Stimulated activated memory B cell treated with anti-CD40 and anti-IgM and Interleukin-4, amounts not matched to agents 10 μg/mL and 1 μg/mL and 100 μg/mL, for 72 hours (primary cell): Measurements from ENCODE around the gene MYO18B.

Source experiments
- ATAC-seq: fragments of 150-1000 bp; cut with Tn5 transposase; 2 replicates; pipeline ENCODE4 v1.10.0; 2021
- H3K27ac Mint-ChIP-seq: one replicate; pipeline ENCODE4 v1.8.0; 2022; ENCODE audit warnings: mild to moderate bottlenecking, mixed read lengths
- H3K27me3 Mint-ChIP-seq: one replicate; pipeline ENCODE4 v1.8.0; 2022; ENCODE audit warnings: mixed read lengths
- H3K36me3 Mint-ChIP-seq: one replicate; pipeline ENCODE4 v1.8.0; 2022; ENCODE audit warnings: mixed read lengths
- H3K4me1 Mint-ChIP-seq: one replicate; pipeline ENCODE4 v1.8.0; 2022; ENCODE audit warnings: mixed read lengths
- H3K4me3 Mint-ChIP-seq: one replicate; pipeline ENCODE4 v1.8.0; 2022; ENCODE audit warnings: mild to moderate bottlenecking, moderate library complexity, mixed read lengths
- H3K9me3 Mint-ChIP-seq: one replicate; pipeline ENCODE4 v1.8.0; 2022; ENCODE audit warnings: mixed read lengths

The MYO18B gene

DNA sequence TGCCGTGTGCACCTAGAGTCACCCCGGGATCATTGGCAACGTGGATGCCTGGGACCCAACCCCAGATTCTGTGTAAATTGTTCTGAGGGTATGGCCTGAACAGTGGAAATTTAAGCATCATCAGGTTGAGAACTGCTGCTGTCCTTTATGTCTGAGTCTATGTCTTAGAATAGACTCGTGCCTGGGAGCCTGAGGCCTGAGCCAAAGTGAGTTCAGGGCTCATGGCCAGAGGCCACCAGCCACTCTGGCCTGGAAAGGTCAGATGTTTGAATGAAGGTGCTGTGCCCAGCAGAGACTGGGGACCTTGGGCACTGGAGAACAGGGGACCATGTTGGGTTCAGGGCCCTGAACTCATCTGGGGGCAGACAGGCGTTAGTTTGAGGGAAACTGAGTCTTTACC is 91.1 kb downstream of the MYO18B start:
- peaks cover 2% of the 10 kb centered on the region for H3K9me3 Mint-ChIP-seq
- H3K27ac Mint-ChIP-seq, result no peak overlapping the region
- H3K36me3 Mint-ChIP-seq, result no peaks in the 10 kb centered on the region
- ATAC-seq, result no peak
- H3K4me3 Mint-ChIP-seq, result no peak overlapping the region
- H3K27me3 Mint-ChIP-seq, result peaks cover 33% of the 10 kb centered on the region
- H3K4me1 Mint-ChIP-seq, result no peaks in the 10 kb centered on the region

DNA sequence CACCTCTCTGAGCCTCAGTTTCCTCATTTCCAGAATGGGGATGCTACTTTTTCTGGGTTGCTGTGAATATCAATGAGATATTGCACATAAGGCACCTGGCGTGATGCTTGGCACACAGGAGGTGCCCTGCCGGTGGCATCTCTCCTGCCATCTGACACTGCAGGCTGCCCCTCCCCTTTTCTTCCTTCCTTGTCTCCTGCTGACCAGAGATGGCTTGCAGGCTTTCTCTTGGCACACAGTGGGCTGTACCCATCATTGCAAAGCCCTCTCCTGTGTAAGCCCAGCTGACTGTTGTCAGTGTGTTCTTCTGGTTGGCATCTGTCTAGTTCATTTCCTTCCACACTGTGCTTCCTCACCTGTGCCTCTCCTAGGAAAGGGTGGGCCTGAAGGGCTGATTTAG is 91.7 kb downstream of the MYO18B start:
- no peaks in the 10 kb centered on the region for H3K4me1 Mint-ChIP-seq
- no peak overlapping the region for H3K4me3 Mint-ChIP-seq
- peaks cover 33% of the 10 kb centered on the region for H3K27me3 Mint-ChIP-seq
- H3K27ac Mint-ChIP-seq, result no peak overlapping the region
- no peaks in the 10 kb centered on the region for H3K36me3 Mint-ChIP-seq
- H3K9me3 Mint-ChIP-seq, result peaks cover 2% of the 10 kb centered on the region
- ATAC-seq, result no peak

- H3K27me3 Mint-ChIP-seq, result peaks cover 33% of the 10 kb centered on the region
- peaks cover 2% of the 10 kb centered on the region for H3K9me3 Mint-ChIP-seq
- no peak overlapping the region for H3K27ac Mint-ChIP-seq
- no peaks in the 10 kb centered on the region for H3K36me3 Mint-ChIP-seq
- no peak overlapping the region for H3K4me3 Mint-ChIP-seq
- H3K4me1 Mint-ChIP-seq, result no peaks in the 10 kb centered on the region
- peak; percentile 34 for ATAC-seq
Measured at GRCh38 chr22:25834490-25834889, 92.5 kb downstream of the MYO18B start.

DNA sequence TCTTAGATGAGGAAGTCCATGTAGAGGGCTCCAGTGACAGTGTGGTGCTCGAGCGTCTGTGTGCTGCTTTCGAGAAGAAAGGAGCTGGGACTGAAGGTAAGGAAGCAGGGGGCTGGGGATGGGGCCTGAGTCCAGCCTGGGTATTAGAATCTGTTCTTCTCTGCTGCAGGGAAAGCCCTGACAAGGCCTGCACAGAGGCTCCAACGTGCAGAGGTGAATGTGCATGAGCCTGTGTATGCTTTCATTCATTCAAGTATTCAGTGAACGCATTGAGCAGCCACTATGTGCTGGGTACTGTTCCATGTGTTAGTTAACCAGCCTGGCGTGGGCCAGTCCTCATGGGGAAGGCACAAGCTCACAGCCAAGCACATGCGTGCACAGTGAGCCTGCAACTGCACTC is 93.4 kb downstream of the MYO18B start:
- Mint-ChIP-seq H3K27me3 (peaks cover 41% of the 10 kb centered on the region), H3K9me3 (peaks cover 2% of the 10 kb centered on the region), H3K27ac (no peak overlapping the region), H3K36me3 (no peaks in the 10 kb centered on the region), H3K4me3 (no peak overlapping the region), H3K4me1 (no peaks in the 10 kb centered on the region)
- no peak for ATAC-seq

GRCh38 chr22:25837288-25837900 is 95.4 kb downstream of the MYO18B start:
- H3K36me3 Mint-ChIP-seq, result no peaks in the 10 kb centered on the region
- H3K27me3 Mint-ChIP-seq, result peaks cover 52% of the 10 kb centered on the region
- no peak for ATAC-seq
- H3K27ac Mint-ChIP-seq, result no peak overlapping the region
- no peaks in the 10 kb centered on the region for H3K4me1 Mint-ChIP-seq
- H3K4me3 Mint-ChIP-seq, result no peak overlapping the region
- H3K9me3 Mint-ChIP-seq, result peaks cover 2% of the 10 kb centered on the region

DNA sequence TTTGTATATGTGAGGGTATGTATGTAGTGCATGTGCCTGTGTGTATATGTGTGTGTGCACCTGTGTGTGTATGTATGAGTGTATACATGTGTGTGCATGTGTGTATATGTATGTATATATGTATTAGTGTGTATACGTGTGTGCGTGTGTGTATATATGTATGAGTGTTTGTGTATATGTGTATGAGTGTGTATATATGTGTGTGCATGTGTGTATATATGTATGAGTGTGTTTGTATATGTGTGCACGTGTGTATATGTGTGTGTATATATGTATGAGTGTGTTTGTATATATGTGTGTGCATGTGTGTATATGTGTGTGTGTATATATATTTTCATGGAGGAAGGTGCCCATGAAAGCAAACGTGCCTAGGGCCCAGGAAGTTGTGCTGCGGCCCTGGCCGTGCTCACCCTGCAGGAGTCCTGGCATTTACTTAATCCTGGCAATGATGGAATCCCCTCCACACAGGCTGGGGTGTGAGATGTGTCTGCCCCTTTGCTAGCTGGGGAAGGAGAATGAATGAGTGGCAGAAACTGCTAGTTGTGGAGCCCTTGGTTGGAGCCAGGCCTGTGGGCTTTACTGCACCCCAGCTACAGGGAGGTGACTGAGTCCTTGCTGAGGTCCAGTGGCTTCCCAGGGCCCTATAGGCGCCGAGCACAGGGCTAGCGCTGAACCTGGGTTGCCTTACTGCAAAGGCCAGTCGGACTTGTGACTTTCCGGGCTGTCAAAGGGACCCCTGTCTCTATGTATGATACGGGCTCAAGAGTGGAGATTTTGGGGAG is 97.2 kb downstream of the MYO18B start:
- Mint-ChIP-seq H3K9me3 (no peaks in the 10 kb centered on the region), H3K27ac (no peak overlapping the region)

GRCh38 chr22:25839755-25840154 is 97.8 kb downstream of the MYO18B start:
- H3K36me3 Mint-ChIP-seq, result no peaks in the 10 kb centered on the region

More for the DNA sequence above, 97.2 kb downstream of the MYO18B start:
- Mint-ChIP-seq H3K4me1 (no peaks in the 10 kb centered on the region), H3K27me3 (peaks cover 43% of the 10 kb centered on the region), H3K4me3 (no peak overlapping the region), H3K36me3 (no peaks in the 10 kb centered on the region)
- ATAC-seq, result no peak

GRCh38 chr22:25840167-25840566 is 98.2 kb downstream of the MYO18B start:
- Mint-ChIP-seq H3K9me3 (no peaks in the 10 kb centered on the region), H3K27me3 (peaks cover 42% of the 10 kb centered on the region), H3K27ac (no peak overlapping the region), H3K4me1 (no peaks in the 10 kb centered on the region), H3K36me3 (no peaks in the 10 kb centered on the region), H3K4me3 (no peak overlapping the region)
- ATAC-seq, result no peak

More at GRCh38 chr22:25839755-25840154, 97.8 kb downstream of the MYO18B start:
- ATAC-seq, result no peak
- Mint-ChIP-seq H3K4me1 (no peaks in the 10 kb centered on the region), H3K27me3 (peaks cover 43% of the 10 kb centered on the region), H3K9me3 (no peaks in the 10 kb centered on the region), H3K4me3 (no peak overlapping the region), H3K27ac (no peak overlapping the region)

DNA sequence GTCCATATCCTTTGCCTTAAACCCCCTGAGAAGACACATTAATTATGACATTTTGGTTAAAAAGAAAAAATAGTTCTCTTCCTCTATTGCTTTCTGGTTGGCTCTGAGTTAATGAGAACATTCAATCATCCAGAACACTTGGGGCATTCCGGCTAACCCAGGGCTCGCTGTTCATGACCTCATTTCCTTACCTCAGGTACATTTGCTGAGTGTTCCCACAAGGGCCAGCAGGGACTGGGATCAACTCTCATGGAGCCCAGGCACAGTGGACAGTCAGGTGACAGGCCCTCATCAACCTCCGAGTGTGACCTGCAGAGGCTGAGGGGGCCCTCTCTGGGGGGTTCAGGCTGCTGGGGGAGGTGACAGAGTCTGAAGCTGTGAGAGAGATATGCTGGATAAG is 98.9 kb downstream of the MYO18B start:
- Mint-ChIP-seq H3K27ac (no peak overlapping the region), H3K27me3 (peaks cover 35% of the 10 kb centered on the region), H3K4me3 (no peak overlapping the region), H3K9me3 (no peaks in the 10 kb centered on the region), H3K4me1 (no peaks in the 10 kb centered on the region), H3K36me3 (no peaks in the 10 kb centered on the region)
- no peak for ATAC-seq

DNA sequence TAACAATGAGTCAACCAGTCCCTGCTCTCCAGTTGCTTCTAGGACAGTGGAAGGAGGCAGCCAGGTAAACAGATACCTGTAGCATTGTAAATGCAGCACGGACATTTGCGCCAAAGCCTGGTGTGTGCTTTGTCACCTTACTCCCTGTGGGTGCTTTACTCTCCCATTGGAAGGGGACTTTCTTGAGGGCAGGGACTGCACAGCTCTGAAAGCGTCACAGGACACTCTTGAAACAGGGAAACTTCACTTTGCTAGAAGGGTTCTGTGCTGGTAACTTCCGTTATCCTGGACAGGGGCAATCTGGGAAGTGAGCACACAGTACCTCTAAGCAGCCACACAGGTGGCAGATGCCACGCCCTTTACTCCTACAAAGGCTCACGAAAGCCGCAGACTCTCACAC is 99.8 kb downstream of the MYO18B start:
- Mint-ChIP-seq H3K27ac (no peak overlapping the region), H3K9me3 (no peaks in the 10 kb centered on the region), H3K4me1 (no peaks in the 10 kb centered on the region), H3K4me3 (no peak overlapping the region), H3K27me3 (peaks cover 27% of the 10 kb centered on the region), H3K36me3 (no peaks in the 10 kb centered on the region)
- ATAC-seq, result no peak

DNA sequence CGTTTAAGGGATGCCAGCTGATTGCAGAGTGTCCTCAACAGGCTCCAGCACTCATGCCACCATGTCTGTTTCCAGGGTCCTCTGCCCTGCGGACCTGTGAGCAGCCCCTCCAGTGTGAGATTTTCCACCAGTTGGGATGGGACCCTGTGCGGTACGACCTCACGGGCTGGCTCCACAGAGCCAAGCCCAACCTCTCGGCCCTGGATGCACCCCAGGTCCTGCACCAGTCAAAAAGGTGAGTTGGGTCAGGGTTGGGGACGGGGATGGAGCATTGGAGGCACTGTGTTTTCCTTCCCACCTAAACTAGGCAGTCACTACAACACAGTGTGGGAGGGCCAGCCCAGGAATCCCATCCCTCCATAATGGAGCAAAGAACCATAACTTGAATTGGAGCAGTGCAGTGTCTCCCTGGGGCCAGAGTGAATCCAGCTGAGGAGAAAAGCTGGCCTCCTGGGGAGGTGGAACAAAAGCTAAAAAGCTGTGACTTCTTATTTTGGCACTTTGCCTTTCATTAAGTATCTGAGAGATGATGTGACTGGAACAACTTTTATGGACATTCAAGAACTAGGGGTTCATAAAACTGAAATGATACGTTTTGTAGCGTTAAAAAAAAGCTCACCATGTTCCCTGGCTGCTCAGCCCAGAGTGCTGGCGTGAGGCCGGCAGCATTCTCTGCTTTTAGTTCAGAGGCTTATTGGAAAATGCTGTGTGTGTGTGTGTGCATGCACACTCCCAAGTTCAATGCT is 101.8 kb downstream of the MYO18B start:
- Mint-ChIP-seq H3K9me3 (no peaks in the 10 kb centered on the region), H3K4me3 (no peak overlapping the region), H3K27me3 (peaks cover 19% of the 10 kb centered on the region), H3K4me1 (no peaks in the 10 kb centered on the region), H3K27ac (no peak overlapping the region), H3K36me3 (no peaks in the 10 kb centered on the region)
- ATAC-seq, result no peak

DNA sequence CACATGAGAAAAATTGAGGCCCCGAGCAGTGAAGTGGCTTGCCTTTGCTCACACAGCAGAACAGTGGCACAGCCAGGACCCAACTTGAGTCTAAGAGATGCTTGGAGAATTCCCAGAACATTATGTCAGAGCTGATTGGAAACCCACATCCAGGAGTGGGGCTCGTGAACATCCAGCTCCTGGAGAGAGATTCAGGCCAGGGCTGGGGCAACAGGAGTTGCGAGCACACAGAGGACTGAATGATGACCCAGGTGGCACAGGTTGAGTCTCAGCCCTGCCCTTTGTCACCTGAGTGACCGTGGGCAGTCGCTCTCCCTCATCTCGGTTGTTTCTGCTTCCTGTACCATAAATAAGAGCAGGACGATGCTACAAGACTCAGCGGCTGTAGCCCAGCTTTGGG is 102.6 kb downstream of the MYO18B start:
- no peaks in the 10 kb centered on the region for H3K36me3 Mint-ChIP-seq
- no peaks in the 10 kb centered on the region for H3K9me3 Mint-ChIP-seq
- no peak overlapping the region for H3K4me3 Mint-ChIP-seq
- H3K27me3 Mint-ChIP-seq, result peaks cover 18% of the 10 kb centered on the region
- no peak overlapping the region for H3K27ac Mint-ChIP-seq
- no peak for ATAC-seq
- H3K4me1 Mint-ChIP-seq, result no peaks in the 10 kb centered on the region

DNA sequence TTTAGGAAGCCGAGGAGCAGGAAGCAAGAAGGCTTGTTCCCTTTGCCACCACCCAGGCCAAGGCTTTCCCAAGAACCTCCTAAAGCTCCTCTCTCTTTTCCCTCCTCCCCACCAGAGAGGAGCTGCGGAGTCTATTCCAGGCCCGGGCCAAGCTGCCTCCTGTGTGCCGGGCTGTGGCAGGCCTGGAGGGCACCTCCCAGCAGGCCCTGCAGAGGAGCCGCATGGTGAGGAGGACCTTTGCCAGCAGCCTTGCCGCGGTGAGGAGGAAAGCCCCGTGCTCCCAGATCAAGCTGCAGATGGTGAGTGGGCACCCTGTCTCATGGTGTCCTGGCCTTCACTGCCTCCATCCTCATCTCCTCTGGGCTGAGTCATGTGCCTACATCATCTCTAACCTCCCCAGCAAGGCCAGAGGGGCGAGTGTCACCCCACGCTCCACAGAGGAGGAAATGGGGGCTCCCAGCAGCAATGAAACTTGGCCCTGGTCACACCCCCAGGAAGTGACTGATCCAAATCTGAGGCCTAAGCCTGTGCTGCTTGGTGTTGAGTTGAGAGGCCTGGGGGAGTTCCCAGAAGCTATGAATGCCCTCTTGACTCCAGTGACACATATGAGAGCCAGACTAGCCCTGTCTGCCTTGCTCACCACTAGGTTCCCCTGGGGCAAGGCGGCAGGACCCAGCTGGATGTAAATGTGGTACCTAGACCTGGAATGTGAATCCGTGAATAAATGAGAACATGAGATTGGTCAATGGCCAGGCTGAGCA is 104.2 kb downstream of the MYO18B start:
- H3K27me3 Mint-ChIP-seq, result peaks cover 11% of the 10 kb centered on the region
- no peaks in the 10 kb centered on the region for H3K36me3 Mint-ChIP-seq
- H3K4me1 Mint-ChIP-seq, result no peaks in the 10 kb centered on the region
- ATAC-seq, result peak; percentile 49
- no peak overlapping the region for H3K4me3 Mint-ChIP-seq
- no peaks in the 10 kb centered on the region for H3K9me3 Mint-ChIP-seq
- H3K27ac Mint-ChIP-seq, result no peak overlapping the region

- no peaks in the 10 kb centered on the region for H3K9me3 Mint-ChIP-seq
- H3K4me3 Mint-ChIP-seq, result no peak overlapping the region
- H3K27me3 Mint-ChIP-seq, result peaks cover 15% of the 10 kb centered on the region
- ATAC-seq, result no peak
- H3K27ac Mint-ChIP-seq, result no peak overlapping the region
- H3K36me3 Mint-ChIP-seq, result no peaks in the 10 kb centered on the region
- H3K4me1 Mint-ChIP-seq, result no peaks in the 10 kb centered on the region
Measured at GRCh38 chr22:25847451-25847850, 105.5 kb downstream of the MYO18B start.

- H3K27me3 Mint-ChIP-seq, result peaks cover 15% of the 10 kb centered on the region
- ATAC-seq, result no peak
- no peaks in the 10 kb centered on the region for H3K9me3 Mint-ChIP-seq
- H3K4me1 Mint-ChIP-seq, result no peaks in the 10 kb centered on the region
- no peaks in the 10 kb centered on the region for H3K36me3 Mint-ChIP-seq
- H3K4me3 Mint-ChIP-seq, result no peak overlapping the region
- no peak overlapping the region for H3K27ac Mint-ChIP-seq
Measured at GRCh38 chr22:25848954-25849353, 107.0 kb downstream of the MYO18B start.
